ES-I3 (cell line): ENCODE results near the gene ITK.
"Not testable (repeated sequence)": the region's sequence is repeated elsewhere in the genome, so short reads cannot be mapped to it uniquely, and the experiment has no call there.

Experiments used
- H3K36me3 ChIP-seq: 2 replicates; pipeline ENCODE4 v1.6.1; 2013; ENCODE audit warnings: mild to moderate bottlenecking, low read length, control low read depth, moderate library complexity; ENCODE audit not compliant: insufficient read depth
- H3K4me1 ChIP-seq: 2 replicates; pipeline ENCODE4 v1.6.1; 2013; ENCODE audit warnings: mild to moderate bottlenecking, control low read depth, low read length; ENCODE audit not compliant: insufficient read depth
- H3K9ac ChIP-seq: 2 replicates; pipeline ENCODE4 v1.6.1; 2013; ENCODE audit warnings: low read depth, mild to moderate bottlenecking, low read length, moderate library complexity
- H3K9me3 ChIP-seq: 2 replicates; pipeline ENCODE4 v1.6.1; 2013; ENCODE audit warnings: mild to moderate bottlenecking, low read length, moderate library complexity; ENCODE audit not compliant: control insufficient read depth, insufficient read depth

Gene ITK

DNA sequence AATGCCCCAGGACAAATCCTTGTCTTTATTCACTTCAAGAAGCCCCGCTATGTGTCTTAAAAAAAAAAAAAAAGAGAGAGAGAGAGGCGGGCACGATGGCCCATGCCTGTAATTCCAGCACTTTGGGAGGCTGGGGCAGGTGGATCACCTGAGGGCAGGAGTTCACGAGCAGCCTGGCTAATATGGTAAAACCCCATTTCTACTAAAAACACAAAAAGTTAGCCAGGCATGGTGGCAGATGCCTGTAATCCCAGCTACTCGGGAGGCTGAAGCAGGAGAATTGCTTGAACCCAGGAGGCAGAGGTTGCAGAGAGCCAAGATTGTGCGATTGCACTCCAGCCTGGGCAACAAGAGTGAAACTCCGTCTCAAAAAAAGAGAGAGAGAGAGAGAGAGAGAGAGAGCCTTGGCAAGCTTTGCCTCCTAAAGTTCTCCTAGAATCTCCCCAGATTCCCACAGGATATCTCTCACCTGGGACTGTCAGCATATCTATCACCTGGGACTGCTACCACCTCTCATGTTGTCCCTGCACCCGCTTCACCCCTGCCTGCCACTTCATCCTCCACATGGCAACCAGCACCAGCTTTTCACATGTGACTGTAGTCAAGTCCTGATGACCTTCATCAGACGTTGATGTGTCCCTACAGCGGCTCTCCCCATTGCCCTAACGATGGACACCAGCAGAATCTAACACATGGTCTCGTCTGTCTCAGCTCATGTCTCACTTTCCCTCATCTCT, 5.8 kb downstream of the ITK start:
- Histone ChIP-seq H3K4me1 (no peaks in the 10 kb centered on the region), H3K36me3 (no peaks in the 10 kb centered on the region), H3K9me3 (no peaks in the 10 kb centered on the region), H3K9ac (no peak overlapping the region)

DNA sequence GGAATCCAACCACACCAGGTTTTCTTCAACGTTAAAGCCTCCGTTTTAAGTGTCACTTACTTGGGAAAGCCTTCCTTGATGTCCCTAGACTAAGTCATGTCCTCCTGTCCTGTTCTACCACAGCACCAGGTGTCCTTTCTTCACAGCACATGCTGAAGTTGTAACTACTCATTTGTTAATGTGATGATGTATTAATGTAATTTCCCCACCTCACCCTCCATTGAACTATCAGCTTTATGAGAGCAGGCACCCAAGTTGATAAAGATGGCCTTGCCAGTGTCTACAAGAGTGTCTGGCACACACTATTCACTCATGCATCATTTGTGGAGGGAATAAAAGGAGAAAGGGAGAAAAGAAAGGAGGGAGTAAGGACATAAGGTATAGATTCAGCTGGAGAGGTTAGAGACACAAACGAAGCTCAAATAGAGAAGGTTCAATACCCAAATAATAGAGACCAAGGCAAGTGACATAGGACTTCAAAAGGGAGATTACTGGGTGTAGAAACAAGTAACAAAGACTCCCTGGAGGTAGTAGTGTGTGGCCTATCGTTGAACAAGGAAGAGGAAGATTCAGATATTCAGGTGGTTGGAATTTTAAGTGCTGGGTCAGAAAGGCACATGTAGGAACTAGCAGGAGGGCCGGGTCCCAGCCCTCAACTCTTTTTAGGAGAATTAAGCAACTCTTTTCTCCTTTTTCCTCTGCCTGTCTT, 6.6 kb downstream of the ITK start:
- H3K4me1 ChIP-seq = no peaks in the 10 kb centered on the region

DNA sequence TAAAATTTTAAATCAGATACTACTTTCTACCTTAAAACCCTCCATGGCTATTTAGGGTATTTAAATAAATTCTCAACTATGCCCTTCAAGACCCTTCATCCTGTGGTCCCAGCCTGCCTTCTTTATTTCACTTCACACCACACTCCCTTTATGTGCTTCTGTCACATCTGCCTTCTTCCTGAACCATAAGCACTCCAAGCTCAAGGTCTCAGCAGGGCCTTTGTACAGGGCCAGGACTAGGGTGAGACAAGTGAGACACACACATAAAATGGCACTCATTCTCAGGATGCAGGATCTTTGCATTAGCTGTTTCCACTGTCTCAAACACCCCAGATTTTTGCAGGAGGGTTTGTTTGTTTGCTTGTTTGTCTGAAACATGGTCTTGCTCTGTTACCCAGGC, 7.6 kb downstream of the ITK start:
- H3K9ac ChIP-seq = no peak overlapping the region
- no peaks in the 10 kb centered on the region for H3K9me3 ChIP-seq
- no peaks in the 10 kb centered on the region for H3K4me1 ChIP-seq
- no peaks in the 10 kb centered on the region for H3K36me3 ChIP-seq

More for the DNA sequence above, 6.6 kb downstream of the ITK start:
- Histone ChIP-seq H3K36me3 (no peaks in the 10 kb centered on the region), H3K9me3 (no peaks in the 10 kb centered on the region), H3K9ac (no peak overlapping the region)

DNA sequence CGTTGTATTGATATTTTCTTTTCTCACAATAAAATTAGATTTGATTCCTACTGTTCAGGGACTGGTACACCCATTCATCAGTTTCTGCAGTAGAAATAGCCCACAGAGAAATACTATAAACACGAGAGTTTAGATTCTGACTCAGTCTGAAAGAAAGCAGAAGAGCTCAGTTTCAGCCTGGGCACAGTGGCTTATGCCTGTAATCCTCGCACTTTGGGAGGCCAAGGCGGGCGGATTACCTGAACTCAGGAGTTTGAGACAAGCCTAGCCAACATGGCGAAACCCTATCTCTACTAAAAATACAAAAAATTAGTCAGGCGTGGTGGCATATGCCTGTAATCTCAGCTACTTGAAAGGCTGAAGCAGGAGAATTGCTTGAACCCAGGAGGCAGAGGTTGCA, 8.6 kb downstream of the ITK start:
- Histone ChIP-seq H3K36me3 (no peaks in the 10 kb centered on the region), H3K4me1 (no peaks in the 10 kb centered on the region), H3K9me3 (no peaks in the 10 kb centered on the region), H3K9ac (no peak overlapping the region)

DNA sequence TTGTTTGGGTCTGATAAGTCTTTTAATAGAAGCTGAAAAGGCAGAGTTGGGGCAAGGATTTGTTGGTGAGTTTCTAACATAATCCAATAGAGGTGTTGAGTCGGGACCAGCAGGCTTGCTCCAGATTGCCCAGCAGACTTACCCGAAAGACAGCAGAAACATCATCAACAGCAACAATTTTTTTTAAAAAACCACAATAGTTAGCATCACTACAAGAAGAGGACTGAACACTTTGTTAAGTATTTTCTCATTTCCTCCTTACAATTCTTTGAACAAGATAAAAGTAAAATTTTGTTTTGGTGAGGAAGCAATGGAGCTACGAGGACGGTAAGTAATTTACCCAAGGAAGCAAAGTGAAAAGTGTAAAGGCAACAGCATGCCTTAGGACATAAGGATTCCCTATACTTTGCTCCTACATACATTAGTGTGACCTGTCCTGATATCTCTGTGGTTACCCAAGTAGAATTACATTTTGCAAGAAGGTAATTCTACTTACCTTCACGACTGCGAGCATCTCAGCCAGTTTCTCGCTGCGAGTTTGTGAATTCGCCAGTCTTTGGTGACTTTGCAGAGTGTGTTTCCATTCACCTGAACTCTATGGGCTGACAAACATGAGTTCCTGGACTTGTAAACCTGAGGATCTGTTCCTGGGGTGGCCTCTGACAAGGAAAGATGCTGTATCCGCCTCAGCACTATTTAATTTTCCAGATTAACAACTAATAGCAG, 13.2 kb downstream of the ITK start:
- Histone ChIP-seq H3K4me1 (no peaks in the 10 kb centered on the region), H3K9me3 (no peaks in the 10 kb centered on the region), H3K9ac (no peak overlapping the region), H3K36me3 (no peaks in the 10 kb centered on the region)

DNA sequence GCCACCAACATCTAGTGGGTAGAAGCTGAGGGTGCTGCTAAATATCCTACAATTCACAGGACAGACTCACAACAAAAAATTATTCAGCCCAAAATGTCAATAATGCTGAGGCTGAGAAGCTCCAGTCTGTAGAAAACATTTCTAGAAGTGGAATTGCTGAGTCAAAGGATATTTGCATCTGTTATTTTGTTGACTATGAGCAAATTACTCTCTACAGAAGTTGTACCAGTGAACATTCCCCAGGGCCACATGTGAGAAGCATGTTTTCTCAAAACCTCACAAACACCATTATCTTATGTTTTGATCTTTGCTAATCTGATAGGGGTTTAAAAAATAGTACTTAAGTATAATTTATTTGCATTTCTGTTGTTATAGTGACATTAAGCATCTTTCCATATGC, 15.4 kb downstream of the ITK start:
- no peaks in the 10 kb centered on the region for H3K4me1 ChIP-seq
- no peaks in the 10 kb centered on the region for H3K9me3 ChIP-seq
- no peak overlapping the region for H3K9ac ChIP-seq
- no peaks in the 10 kb centered on the region for H3K36me3 ChIP-seq

DNA sequence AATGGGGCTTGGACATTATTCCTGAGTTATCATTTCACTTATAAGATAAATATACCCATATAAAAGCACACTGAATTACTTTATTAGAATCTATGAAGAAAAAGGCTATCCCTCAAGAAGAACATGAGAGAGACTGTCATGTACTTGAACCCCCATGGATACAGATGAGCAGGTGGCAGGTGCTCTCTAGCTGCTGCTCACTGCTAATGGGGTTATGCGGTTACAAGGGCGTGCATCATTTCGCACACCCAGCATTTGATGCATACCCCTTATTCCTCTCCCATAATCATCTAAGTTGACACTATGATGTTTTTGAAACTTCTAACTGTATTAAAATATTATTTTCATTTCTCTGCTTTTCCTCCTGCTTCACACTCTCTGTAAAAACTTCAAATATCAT, 16.4 kb downstream of the ITK start:
- Histone ChIP-seq H3K9ac (no peak overlapping the region), H3K4me1 (no peaks in the 10 kb centered on the region), H3K9me3 (no peaks in the 10 kb centered on the region), H3K36me3 (no peaks in the 10 kb centered on the region)

DNA sequence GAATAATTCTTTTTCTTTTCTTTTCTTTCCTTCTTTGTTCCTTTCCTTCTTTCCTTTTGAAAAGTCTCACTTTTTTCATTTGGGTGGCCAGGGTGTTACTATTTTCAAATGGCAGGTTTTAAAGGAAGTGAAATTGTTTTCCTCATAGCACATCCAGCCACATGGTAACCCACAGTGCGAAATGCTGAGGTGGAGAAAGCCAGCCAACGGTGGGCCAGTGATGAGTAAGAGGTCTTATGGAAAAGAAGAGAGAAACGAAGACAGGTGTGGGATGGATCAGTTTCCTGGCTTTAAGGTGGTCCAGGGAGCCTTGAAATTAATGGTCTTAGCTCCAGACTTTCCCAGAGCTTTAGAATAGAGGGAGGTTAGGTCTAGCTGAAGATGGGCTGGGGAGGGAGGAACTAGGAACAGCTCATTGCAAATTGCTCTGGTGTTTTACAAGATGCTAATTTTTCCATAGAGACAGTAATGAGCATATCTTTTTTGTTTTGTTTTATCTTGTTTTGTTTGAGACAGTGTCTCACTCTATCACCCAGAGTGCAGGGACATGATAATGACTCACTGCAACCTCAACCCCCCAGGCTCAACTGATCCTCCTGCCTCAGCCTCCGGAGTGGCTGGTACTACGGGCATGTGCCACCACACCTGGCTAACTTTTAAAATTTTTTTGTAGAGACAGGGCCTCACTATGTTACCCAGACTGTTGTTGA, 17.8 kb downstream of the ITK start:
- no peaks in the 10 kb centered on the region for H3K4me1 ChIP-seq
- no peak overlapping the region for H3K9ac ChIP-seq
- H3K36me3 ChIP-seq = no peaks in the 10 kb centered on the region
- H3K9me3 ChIP-seq = no peaks in the 10 kb centered on the region

DNA sequence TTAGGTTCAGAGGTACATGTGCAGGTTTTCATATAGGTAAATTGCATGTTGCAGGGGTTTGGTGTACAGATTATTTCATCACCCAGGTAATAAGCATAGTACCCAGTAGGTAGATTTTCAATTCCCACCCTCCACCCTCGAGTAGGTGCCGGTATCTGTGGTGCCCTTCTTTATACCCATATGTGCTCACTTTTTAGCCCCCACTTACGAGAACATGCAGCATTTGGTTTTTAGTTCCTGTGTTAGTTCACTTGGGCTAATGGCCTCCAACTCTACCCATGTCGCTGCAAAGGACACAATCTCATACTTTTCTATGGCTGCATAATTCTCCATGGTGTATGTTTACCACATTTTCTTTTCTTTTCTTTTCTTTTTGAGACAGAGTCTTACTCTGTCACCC, 21.2 kb downstream of the ITK start:
- Histone ChIP-seq H3K4me1 (no peaks in the 10 kb centered on the region), H3K9ac (no peak overlapping the region), H3K9me3 (no peaks in the 10 kb centered on the region), H3K36me3 (no peaks in the 10 kb centered on the region)

DNA sequence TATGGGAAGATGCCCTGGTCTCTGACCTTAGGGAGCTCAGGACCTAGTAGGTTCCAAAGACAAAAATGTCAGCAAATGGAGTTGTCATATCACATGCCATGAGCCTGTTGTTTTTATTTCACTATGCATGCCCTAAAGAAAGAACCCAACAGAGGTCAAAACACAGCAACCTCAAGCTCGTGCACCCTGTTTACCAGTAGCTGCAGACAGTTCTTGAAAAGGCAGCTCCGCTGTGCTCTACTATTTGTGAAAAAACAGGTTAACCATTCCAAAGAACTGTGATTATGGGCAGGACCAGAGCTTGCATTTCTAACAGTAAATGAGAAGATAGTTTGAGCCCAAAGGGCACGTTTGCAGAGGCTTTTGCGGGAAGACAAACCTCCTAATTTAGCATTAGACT, 22.8 kb downstream of the ITK start:
- Histone ChIP-seq H3K36me3 (no peaks in the 10 kb centered on the region), H3K4me1 (no peaks in the 10 kb centered on the region), H3K9me3 (no peaks in the 10 kb centered on the region), H3K9ac (no peak overlapping the region)

DNA sequence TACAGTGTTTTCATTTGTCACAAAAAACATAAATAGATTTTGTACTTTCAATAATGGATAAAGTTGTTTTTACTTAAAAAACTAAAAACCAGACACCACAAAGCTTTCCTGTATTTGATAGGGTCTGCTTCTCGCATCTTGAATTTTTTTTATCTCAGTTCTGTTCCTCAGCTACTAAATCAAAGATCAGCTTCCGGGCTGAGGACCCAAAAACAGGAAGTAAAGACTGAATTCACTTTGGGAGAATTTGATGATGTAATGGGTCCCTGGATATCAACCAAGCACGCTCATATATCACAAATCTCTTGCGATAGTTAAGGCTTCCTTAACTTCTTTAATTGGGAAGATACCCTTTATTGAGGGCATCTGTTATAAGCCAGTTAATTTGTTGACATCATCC, 24.1 kb downstream of the ITK start:
- H3K36me3 ChIP-seq = no peaks in the 10 kb centered on the region
- H3K4me1 ChIP-seq = no peaks in the 10 kb centered on the region
- H3K9me3 ChIP-seq = no peaks in the 10 kb centered on the region
- H3K9ac ChIP-seq = no peak overlapping the region

DNA sequence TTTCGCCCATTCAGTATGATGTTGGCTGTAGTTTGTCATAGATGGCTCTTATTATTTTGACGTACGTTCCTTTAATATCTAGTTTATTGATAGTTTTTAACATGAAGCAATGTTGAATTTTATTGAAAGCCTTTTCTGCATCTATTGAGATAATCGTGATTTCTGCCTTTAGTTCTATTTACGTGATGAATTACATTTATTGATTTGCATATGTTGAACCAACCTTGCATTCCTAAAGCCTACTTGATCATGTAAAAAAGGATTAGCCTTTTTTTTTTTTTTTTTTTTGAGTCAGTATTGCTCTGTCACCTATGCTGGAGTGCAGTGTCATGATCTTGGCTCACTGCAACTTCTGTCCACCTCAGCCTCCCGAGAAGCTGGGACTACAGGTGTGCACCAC, 25.1 kb downstream of the ITK start:
- Histone ChIP-seq H3K9ac (no peak overlapping the region), H3K4me1 (no peaks in the 10 kb centered on the region), H3K9me3 (no peaks in the 10 kb centered on the region), H3K36me3 (no peaks in the 10 kb centered on the region)

DNA sequence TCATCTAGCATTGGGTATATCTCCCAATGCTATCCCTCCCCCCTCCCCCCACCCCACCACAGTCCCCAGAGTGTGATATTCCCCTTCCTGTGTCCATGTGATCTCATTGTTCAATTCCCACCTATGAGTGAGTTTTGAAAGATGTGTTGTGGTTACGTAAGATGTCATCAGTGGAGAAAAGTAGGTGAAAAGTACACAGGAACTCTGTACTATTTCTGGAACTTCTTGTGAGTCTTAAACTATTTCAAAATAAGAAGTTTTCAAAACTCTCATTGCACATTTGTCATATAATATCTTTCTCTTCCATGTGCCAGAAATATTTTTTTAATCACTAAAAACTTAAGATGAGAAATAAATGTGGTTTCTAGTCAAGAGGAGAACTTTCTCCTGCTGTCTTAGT, 30.0 kb downstream of the ITK start:
- not testable (repeated sequence) for H3K9me3 ChIP-seq, H3K9ac ChIP-seq, H3K36me3 ChIP-seq, H3K4me1 ChIP-seq

DNA sequence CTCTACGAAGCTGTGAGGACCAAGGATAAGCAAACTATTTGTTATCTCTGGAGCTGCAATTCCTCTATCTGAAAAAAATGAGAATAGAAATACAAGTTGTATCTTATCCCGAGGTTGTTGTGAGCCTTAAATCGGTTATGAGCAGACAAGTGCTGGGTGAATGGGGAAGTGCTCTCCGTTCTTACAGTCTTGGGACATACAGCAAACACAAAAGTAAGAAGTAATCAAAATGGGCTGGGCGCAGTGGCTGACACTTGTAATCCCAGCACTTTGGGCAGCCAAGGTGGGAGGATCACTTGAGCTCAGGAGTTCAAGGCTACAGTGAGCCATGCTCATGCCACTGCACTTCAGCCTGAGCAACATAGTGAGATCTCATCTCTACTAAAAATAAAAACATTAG, 31.7 kb downstream of the ITK start:
- H3K9me3 ChIP-seq = no peaks in the 10 kb centered on the region
- no peaks in the 10 kb centered on the region for H3K36me3 ChIP-seq
- no peak overlapping the region for H3K9ac ChIP-seq
- no peaks in the 10 kb centered on the region; the same call in 1 of the 2 replicates for H3K4me1 ChIP-seq
